Stimulated activated CD4-positive, alpha-beta T cell treated with anti-CD3 and anti-CD28 coated beads, Interleukin-4, amount 100 ng/mL, for 24 hours (primary cell): Measurements from ENCODE around the gene TXNDC15.

ENCODE experiments used
- DNase-seq: peaks from one replicate; pipeline ENCODE4 v3.0.0-alpha.2; 2020

Gene TXNDC15

DNA sequence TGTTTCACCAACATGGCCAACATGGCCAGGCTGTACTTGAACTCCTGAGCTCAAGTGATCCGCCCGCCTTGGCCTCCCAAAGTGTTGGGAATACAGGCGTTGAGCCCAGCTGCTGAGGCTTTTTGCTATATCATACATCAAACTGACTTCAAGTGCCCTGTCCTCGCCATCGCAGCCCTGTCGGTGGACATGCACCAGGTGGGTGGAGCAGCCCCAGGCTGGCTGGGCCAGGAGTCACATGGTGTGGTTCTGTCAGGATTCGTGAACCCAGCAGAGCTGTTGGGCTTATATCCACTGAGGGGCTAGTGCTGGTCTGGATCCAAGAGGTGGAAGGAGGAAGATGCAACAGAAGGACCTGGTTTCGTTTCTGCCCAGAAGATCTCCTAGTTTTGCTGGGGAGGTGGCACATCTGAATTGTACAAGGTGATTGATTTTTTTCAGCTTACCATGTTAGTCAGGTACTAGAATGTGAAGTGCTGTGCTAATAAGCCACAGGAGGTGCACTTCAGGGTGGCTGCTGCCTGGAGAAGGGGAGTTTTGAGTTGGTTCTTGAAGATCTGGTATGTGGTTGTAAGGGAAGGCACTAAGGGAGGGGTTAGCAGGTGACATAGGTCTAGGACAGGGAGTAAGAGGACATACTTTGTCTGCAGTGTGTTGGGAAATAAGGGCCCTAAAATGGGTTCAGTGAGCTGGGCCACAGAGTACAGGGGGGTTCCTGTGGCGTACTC is 46.8 kb downstream of the TXNDC15 start:
- DNase-seq = no peak

DNA sequence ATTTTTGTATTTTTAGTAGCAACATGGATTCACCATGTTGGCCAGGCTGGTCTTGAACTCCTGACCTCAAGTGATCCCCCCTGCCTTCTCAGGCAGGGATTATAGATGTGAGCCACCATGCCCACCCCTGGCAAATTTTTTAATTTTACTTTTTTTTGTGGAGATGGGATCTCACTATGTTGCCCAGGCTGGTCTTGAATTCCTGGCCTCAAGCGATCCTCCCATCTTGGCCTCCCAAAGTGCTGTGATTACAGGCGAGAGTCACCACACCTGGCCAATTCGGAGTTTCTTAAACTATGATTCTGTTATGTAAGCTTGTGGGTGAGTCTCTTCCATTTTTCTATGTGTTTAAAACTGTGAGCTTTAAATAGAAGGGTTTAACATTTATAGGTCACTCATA is 58.3 kb downstream of the TXNDC15 start:
- no peak for DNase-seq

DNA sequence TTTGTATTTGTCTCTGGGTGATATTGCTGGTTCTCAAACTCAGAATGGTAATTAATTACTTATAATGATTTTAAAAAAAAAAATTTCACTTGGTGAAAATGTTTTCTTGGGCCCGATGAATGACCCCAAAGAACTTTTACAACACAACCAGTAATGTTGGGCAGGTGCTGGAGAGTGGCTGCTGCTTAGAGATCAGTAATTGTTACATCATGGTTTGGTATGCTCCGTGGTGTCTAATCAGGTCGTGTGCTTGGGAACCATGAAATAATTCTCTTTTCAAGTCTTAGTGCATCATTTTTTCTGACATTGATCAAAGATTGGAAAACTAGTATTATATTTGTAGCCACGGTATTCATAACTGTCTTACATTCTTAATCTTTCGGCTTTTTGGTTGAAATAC is 60.0 kb downstream of the TXNDC15 start:
- no peak for DNase-seq

DNA sequence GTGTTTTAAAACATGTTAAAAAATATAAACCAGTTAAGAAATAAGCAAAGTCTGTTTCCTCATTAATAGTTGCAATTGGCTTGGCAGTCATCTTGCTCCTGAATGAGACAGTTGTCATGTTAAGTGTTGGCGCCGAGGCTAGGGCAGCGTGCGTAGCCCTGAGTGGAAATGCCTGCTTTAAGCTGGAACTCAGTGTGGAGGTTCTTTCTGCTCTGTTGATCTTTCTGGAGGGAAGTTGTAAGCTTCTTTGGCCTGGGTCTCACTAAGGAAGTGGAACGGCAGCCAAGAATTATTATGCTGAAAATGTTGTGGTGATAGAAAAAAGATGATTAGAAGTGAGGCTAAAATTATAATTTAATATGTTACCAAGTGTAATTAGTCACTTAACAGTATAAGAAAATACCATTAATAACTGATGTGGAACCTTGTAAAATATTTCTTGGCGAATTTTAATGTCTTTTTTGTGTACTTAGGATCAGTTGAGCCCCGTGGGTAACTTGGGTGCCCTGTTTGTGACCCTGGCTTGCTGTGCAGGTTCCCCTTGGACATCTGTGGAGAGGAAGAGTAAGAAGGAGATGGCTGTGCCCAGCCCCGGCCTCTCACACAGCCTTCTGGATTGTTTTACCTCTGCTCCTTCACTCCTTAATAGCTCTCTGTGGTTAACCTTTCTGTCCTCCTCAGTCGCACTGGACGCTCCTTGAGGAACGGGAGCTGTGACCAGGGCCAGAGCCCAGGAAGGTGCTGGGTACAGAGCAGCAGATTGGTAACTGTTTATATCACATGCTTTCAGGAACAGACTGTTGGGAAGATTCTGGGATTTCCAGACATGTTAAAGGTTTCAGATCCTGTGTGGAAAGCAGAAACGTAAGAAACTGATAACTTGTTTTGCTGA is 61.8 kb downstream of the TXNDC15 start:
- no peak for DNase-seq

DNA sequence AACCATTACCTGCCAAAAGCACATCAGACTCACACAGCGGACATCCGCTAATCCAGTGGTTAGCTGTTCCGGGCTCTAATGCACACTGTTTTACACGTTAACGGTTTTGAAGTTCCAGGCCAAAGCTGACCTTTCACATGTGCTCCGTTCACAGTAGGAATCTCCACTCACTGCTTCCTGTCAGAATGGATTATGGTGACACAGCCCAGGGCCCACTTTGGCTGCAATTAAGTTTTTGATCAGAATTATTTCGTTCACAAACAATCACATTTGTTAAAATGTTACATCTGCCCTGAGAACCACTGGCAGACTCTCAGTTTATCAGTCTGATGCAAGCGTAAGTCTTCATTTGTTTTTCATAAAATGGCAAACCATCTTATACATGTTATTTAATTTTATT is 63.4 kb downstream of the TXNDC15 start:
- DNase-seq = no peak

DNA sequence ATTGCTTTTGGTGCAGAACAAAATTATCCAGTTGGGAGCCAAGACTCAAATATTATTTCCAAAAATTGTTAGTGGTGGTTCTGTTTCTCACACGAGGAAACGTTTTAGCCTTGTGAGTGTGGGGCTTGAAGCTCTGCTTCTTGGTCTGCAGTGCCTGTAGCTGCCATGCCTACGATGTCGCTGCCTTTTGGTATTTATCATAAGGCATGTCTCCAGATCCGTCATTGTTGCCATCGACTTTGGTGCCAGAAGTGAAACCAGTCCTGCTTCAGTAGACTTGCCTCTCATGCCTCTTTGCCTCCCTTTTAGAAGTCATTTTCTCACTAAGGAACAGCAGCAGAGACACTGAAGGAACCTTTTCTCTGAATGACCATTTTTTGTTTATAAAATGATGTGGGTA is 63.9 kb downstream of the TXNDC15 start:
- DNase-seq = no peak

DNA sequence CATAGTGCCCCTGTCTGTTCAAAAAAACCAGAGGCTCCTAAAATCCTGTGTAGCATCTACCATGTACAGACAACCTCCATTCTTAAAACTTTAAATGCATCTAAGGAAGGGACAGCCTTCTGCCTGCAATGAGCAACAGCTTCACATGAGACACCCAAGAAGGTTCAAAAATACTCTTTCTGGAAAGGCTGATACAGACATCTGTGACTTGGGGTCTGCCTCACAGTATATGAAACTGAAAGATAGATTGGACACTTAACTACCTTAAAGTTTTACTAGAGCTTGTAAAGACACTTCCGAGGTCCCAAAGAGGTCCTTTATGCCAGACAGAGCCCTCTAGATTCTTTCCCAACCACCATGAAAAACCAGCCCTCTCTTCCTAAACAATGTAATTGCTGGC is 65.3 kb downstream of the TXNDC15 start:
- no peak for DNase-seq

DNA sequence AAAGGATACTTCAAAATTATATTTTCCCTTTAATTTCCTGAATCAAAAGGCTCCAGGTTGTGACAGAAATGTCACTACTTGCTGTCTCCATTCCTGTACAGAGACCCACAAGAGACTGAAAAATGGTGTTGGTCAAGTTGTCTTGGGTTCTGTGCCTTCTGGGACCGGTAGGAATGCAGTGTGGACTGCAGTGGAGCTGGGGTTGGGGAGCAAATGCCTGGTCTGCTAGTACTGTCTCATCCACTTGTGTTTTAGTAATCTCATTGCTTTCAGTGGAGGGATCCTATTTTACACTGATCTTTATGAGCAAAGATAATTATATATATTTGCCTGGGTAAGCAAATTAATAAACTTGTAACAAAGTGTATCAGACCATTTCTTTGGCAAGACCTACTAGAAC is 69.4 kb downstream of the TXNDC15 start:
- no peak for DNase-seq

DNA sequence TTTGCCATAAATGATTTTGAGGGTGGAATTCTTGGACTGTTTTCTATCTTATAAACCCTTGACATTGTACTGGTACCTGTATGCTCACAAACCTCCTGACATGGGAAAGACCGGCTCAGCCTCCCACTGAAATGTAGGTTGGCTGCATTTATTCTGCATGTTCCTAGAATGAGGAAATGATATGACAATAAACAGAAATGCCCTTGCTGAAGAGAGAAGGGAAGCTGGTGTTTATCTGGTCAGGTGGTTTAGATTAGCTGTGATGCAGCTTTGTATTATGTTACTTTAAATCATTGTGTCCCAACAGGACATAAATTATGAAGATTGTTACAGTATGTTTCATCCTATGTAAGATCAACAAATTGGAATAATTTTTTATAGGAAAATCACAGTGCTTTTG is 70.5 kb downstream of the TXNDC15 start:
- no peak for DNase-seq

DNA sequence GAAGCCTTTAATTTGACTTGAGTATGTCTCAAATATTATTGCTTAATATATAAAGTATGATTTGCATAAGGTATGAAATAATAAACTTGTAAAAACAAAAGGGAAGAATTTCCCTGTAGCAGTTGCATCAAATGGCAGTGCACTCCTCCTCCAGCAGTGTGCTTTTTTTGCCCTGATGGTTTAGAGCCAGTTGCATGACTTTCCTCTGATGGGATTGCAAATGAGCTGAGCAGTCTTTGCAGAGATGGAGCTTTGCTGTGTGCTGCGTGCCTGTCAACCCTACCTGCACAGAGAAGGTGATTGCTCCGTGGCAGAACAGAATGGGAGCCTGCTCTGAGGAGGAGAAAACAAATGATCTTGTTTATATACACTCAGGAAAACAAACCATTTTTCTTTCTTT is 70.9 kb downstream of the TXNDC15 start:
- no peak for DNase-seq

DNA sequence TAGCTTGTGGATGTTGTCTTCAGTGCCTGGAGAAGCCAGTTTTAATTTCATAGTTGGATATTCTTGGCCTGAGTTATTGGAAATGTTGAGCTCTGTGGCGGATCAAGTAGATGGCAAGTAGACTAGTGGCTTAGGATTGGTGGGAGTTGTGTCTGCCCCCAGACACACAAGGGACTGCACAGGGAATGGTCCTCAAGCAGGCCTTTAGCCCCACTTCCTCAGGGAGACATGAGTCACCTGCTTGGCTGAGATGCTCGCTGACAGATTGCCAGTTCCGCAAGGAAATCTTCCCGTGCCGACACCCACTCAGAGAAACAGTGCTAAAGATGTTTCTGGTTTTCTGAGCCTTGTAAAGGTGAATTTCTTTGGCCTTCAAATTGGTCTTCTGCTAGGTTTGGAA is 74.7 kb downstream of the TXNDC15 start:
- no peak for DNase-seq

DNA sequence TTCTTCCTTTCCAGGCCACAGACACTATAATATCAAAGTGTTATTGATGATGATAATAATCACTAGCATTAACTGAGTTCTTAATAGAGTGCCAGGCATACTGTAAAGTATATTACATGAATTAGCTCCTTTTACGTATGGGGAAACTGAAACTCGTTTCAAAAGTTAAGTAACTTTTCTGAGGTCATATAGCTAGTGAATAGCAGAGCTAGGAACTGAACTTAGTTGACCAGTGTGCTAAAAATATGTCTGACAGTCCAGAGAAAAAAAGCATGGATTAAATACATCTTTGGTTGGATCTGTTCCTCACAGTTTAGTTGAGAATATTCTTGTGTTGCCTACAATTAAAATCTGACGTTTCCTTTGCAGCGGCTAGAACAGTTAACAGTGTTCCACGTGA is 75.1 kb downstream of the TXNDC15 start:
- no peak for DNase-seq
